ENCODE measurements around the gene HOXC10. TPM values are rescaled to one million over a fixed set of nuclear protein-coding genes. Genes with fewer than 3 reads are reported as not detected.
A peak's percentile ranks its signal among the peaks of the same experiment; 100 is the strongest.

Gene HOXC10
- total and polyA plus RNA-seq, 7 donors, result not detected

DNA sequence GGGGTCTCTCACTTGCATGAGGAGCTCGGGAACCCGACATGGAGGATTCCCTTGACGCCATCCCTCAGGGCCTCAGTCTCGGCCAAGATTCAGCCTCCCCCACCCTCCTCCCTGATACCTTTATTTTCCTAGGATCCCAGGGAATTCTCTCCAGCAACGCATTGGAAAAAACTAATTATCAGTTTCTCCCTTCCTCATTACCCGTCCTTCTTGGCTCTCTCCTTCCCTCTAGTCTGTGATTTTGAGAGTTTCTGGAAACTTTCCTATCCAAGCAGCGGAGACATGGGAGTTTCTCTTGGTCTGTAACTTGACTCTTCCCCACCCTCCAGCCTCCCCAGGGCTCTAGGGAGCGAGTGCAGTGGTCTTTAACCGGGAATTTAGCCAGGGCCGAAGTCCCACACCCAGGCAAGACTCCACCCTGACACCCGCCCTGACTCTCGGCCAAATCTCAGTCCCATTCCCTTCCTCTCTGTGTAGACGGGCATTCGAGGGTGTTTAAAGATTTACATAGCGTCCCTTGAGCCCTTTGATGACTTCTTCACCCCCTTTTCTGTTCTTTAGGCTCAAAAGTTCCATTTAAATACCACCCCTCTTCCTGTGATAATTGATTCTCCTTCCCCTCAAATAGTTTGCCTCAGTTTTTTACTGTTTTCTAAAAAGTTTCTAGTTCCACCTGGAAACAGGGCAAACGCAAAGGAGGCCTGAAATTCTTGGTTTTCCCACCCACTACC, 54.6 kb downstream of the HOXC10 start:
- DNase-seq, result no peak
- TF ChIP-seq POLR2A (IDR thresholded peaks at IDR 0.05) (no peak), POLR2AphosphoS5 (IDR thresholded peaks at IDR 0.05) (no peak), EP300 (IDR thresholded peaks at IDR 0.05) (no peak)
- TF ChIP-seq, protein P1, sequence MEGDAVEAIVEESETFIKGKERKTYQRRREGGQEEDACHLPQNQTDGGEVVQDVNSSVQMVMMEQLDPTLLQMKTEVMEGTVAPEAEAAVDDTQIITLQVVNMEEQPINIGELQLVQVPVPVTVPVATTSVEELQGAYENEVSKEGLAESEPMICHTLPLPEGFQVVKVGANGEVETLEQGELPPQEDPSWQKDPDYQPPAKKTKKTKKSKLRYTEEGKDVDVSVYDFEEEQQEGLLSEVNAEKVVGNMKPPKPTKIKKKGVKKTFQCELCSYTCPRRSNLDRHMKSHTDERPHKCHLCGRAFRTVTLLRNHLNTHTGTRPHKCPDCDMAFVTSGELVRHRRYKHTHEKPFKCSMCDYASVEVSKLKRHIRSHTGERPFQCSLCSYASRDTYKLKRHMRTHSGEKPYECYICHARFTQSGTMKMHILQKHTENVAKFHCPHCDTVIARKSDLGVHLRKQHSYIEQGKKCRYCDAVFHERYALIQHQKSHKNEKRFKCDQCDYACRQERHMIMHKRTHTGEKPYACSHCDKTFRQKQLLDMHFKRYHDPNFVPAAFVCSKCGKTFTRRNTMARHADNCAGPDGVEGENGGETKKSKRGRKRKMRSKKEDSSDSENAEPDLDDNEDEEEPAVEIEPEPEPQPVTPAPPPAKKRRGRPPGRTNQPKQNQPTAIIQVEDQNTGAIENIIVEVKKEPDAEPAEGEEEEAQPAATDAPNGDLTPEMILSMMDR (IDR thresholded peaks at IDR 0.05), result no peak

More for the DNA sequence above, 54.6 kb downstream of the HOXC10 start:
- intact Hi-C loops (cut with DNase I), result no loop called here
- Histone ChIP-seq H3K36me3 (no peaks in the 10 kb centered on the region), H3K4me3 (no peak overlapping the region), H3K27ac (peak overlapping the region in 1 of 4 donors; percentile 17), H3K27me3 (peaks cover 18 to 99% (median 95%) of the 10 kb centered on the region in 3 donors), H3K9me3 (no peaks in the 10 kb centered on the region), H3K4me1 (peaks cover 0 to 2% (median 0%) of the 10 kb centered on the region in 4 donors)
- 14 to 21% methylated on average over 16 of the region's 16 CpGs for WGBS, 2 donors

Small RNA genes within 50 kb of the gene (small RNA-seq; reads per million reads assigned to genes)
- gene AC012531.3 (0 reads per million in 3 donors), gene AC012531.4 (0 reads per million in 3 donors), gene HOXC5 (0 reads per million in 3 donors), gene MIR196A2 (0.58 to 1.6 (median 1.3) reads per million in 3 donors), gene MIR615 (0.11 to 0.29 (median 0.12) reads per million in 3 donors), gene RF01905 (0 reads per million in 3 donors), gene RF01906 (0 reads per million in 3 donors)

Other genes with a start within 250 kb of the HOXC10 start
- gene CISTR, start 233.2 kb upstream of the HOXC10 start, total RNA-seq, result not detected
- gene CISTR, start 233.2 kb upstream of the HOXC10 start, polyA plus RNA-seq, result not detected
- gene HOXC13, start 46.3 kb upstream of the HOXC10 start, total RNA-seq, result not detected
- gene HOXC13, start 46.3 kb upstream of the HOXC10 start, polyA plus RNA-seq, result under 1 TPM in 1 of 3 donors, not detected in 2; 0.60 TPM
- not detected for gene HOXC12, start 30.2 kb upstream of the HOXC10 start, total RNA-seq
- not detected for gene HOXC12, start 30.2 kb upstream of the HOXC10 start, polyA plus RNA-seq
- not detected for gene HOXC11, start 12.0 kb upstream of the HOXC10 start, total RNA-seq
- gene HOXC11, start 12.0 kb upstream of the HOXC10 start, polyA plus RNA-seq, result not detected
- gene HOTAIR, start 10.2 kb upstream of the HOXC10 start, total RNA-seq, result not detected
- not detected for gene HOTAIR, start 10.2 kb upstream of the HOXC10 start, polyA plus RNA-seq
- not detected for gene HOXC9, start 15.0 kb downstream of the HOXC10 start, total RNA-seq
- gene HOXC9, start 15.0 kb downstream of the HOXC10 start, polyA plus RNA-seq, result under 1 TPM in 1 of 3 donors, not detected in 2; 0.04 TPM
- gene HOXC8, start 23.8 kb downstream of the HOXC10 start, total RNA-seq, result not detected
- 1 to 10 TPM in 1 of 3 donors, not detected in 2; 1.8 TPM for gene HOXC8, start 23.8 kb downstream of the HOXC10 start, polyA plus RNA-seq
- not detected for gene HOXC6, start 43.3 kb downstream of the HOXC10 start, total RNA-seq
- not detected for gene HOXC6, start 43.3 kb downstream of the HOXC10 start, polyA plus RNA-seq
- gene HOXC5, start 47.9 kb downstream of the HOXC10 start, total RNA-seq, result 1 to 10 TPM in 1 of 4 donors, not detected in 3; 1.4 TPM
- under 1 TPM in 1 of 3 donors, not detected in 2; 0.03 TPM for gene HOXC5, start 47.9 kb downstream of the HOXC10 start, polyA plus RNA-seq
- gene HOXC4, start 68.7 kb downstream of the HOXC10 start, total RNA-seq, result 1 to 10 TPM in 1 of 4 donors, under 1 TPM in 2, not detected in 1; 0.66 to 1.2 (median 0.71) TPM
- gene HOXC4, start 68.7 kb downstream of the HOXC10 start, polyA plus RNA-seq, result under 1 TPM in 1 of 3 donors, not detected in 2; 0.38 TPM
- 10 to 100 TPM; 21.4 to 40.4 (median 38.1) TPM for gene SMUG1, start 203.8 kb downstream of the HOXC10 start, total RNA-seq
- 10 to 100 TPM; 21.5 to 64.7 (median 43.8) TPM for gene SMUG1, start 203.8 kb downstream of the HOXC10 start, polyA plus RNA-seq